GM12873 (cell line): ENCODE measurements around the gene TMEM254.

Experiments
- CTCF ChIP-seq: IDR thresholded peaks from 2 replicates; pipeline ENCODE4 v1.5.1; 2012; ENCODE audit warnings: low read depth, mild to moderate bottlenecking, moderate library complexity, low read length, control low read depth; ENCODE audit not compliant: insufficient read depth; ENCODE audit errors: missing control alignments

The TMEM254 gene

GRCh38 chr10:80100861-80101695, 22.6 kb downstream of the TMEM254 start:
- TF ChIP-seq CTCF = no peak

- no peak for TF ChIP-seq CTCF
Observed at GRCh38 chr10:80104066-80104926, 25.8 kb downstream of the TMEM254 start.

GRCh38 chr10:80108576-80109239, 30.2 kb downstream of the TMEM254 start:
- TF ChIP-seq CTCF = no peak

- TF ChIP-seq CTCF = no peak
Observed at GRCh38 chr10:80110986-80111385, 32.5 kb downstream of the TMEM254 start.

GRCh38 chr10:80118669-80119068, 40.2 kb downstream of the TMEM254 start:
- TF ChIP-seq CTCF = no peak

GRCh38 chr10:80122110-80122710, 43.7 kb downstream of the TMEM254 start:
- no peak for TF ChIP-seq CTCF
